Kidney capillary endothelial cell (primary cell): ENCODE results near the gene KRTAP5-8.
"Not testable (repeated sequence)": the region's sequence is repeated elsewhere in the genome, so short reads cannot be mapped to it uniquely, and the experiment has no call there.

ENCODE experiments used
- DNase-seq: peaks from one replicate; pipeline ENCODE4 v3.0.0-alpha.2; 2018; ENCODE audit warnings: low spot score

KRTAP5-8 gene

DNA sequence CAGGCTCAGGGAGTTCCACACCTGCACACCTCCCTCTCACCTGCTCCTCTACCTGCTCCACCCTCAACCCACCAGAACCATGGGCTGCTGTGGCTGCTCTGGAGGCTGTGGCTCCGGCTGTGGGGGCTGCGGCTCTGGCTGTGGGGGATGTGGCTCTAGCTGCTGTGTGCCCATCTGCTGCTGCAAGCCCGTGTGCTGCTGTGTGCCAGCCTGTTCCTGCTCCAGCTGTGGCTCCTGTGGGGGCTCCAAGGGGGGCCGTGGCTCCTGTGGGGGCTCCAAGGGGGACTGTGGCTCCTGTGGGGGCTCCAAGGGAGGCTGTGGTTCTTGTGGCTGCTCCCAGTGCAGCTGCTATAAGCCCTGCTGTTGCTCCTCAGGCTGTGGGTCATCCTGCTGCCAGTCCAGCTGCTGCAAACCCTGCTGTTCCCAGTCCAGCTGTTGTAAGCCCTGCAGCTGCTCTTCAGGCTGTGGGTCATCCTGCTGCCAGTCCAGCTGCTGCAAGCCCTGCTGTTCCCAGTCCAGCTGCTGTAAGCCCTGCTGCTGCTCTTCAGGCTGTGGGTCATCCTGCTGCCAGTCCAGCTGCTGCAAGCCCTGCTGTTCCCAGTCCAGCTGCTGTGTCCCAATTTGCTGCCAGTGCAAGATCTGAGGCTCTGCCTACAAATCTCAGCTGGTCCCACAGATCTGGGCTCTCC is at the start of gene KRTAP5-8:
Gene KRTAP5-8 (plus strand): TSS at position 49 of the 689 bp plus-strand sequence. CDS start 31 bp downstream, at position 80.
- DNase-seq = not testable (repeated sequence)

GRCh38 chr11:71488681-71489270 is 49.0 kb upstream of the KRTAP5-8 start:
- DNase-seq = no peak

DNA sequence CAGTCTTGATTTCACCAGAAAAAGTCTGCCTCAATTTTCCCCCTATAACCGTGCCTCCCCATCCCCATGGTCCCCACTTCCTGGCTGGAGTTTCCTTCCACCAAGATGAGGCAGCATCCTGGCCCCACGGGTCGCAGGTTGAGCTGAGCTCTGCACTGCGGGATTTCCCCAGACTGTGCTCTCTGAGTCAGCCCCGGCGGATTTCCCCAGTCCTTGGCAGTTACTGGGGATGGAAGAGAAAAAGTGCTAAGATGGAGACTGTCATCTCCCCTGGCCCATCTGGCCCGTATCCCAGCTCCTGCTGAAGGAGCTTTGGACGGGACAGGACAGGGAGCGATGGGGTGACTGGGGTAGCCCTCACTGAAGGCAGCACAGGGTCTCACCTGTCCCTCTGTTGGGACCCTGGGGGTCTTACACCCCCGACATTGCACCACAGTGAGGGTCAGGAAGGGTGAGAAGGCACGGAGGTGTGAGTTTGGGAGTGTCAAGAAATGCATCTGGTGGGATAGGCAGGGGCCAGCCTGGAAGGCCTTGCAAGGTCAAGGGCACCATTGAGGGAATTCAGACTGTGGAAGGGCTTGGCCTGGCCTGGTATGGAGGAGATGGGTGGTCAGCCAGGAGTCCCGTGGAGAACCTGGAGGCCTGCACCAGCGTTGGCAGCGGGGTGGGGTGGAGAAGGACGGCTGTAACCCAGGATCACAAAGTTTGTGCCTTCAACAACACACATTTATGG is 48.3 kb upstream of the KRTAP5-8 start:
- peak; percentile 66 for DNase-seq

GRCh38 chr11:71490044-71490730 is 47.6 kb upstream of the KRTAP5-8 start:
- no peak for DNase-seq

GRCh38 chr11:71490731-71491390 is 47.0 kb upstream of the KRTAP5-8 start:
- DNase-seq = no peak

DNA sequence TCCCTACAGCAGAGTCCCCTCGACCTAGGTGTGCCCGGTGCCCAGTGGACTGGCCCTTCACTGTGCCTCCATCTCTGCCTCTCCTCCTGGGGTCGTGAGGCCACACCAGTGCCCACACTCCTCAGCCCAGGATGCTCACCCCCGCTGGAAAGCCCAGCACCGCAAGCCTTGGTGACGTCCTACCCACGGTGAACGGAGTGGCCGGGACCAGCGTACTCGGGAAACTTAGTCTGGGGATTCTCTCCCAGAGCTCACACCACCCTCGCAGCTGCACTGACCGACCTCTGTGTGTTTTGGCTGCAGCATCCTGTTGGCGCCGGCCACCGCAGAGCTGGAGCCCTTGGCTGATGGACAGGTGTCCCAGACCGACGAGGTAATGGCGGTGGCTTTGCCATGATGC is 46.3 kb upstream of the KRTAP5-8 start:
- no peak for DNase-seq

GRCh38 chr11:71491940-71492339 is 45.9 kb upstream of the KRTAP5-8 start:
- no peak for DNase-seq

DNA sequence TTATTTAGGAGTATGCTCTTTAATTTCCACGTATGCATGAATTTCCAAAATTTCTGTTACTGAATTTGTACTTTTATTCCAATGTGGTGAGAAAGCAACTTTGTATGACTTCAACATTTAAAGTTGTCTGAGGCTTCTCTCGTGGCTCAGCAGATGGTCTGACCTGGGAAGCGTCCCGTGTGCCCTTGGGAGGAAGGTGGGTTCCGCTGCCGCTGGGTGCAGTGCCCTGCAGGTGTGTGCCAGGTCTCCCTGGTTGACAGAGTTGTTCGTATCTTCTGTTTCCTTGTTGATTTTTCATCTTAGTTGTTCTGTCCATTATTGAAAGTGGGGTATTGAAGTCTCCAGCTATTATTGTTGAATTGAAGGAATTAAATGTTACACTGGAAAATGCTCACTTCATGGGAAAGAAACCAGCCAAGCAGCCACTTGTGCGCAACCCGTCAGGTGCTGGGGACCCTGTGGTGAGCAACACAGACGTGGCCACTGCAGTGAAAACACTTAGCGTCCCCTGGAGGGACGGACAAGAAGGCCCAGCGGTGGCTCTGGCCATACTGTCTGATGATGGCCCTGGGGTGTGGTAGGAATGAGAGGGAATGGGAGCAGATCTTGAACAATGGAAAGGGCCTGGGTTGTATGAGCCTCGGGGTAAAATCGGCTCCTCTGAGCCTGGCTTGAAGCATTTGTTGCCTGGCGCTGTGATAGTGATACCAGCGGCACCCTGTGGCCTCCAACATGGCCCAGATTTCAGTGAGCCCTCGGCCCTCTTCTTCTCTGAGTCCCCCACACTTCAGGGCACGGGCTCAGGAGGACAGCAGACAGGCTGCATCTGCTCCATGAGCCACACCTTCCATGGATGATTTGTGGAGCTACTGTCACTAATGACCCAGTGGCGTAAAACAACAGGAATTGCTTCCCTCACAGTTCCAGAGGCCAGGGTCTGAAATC is 42.3 kb upstream of the KRTAP5-8 start:
- DNase-seq = no peak

GRCh38 chr11:71496421-71496820 is 41.4 kb upstream of the KRTAP5-8 start:
- DNase-seq = no peak

- no peak for DNase-seq
Measured at GRCh38 chr11:71498091-71498490, 39.7 kb upstream of the KRTAP5-8 start.

- DNase-seq = peak; percentile 85
Measured at GRCh38 chr11:71499125-71499524, 38.7 kb upstream of the KRTAP5-8 start.

DNA sequence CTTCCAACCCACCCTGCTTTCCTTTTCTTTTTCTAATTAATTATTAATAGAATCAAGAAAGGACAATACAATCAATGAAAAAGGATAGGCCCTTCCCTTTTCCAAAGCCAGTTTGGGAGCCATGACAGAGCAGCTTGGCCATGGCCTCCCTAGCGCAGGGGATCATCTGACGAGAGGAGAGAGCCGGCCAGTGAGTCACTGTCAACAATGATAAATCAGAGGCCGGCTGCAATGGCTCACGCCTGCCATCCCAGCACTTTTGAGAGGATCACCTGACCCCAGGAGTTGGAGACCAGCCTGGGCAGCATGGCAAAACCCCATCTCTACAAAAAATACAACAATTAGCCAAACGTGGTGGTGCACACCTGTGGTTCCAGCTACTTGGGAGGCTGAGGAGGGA is 38.3 kb upstream of the KRTAP5-8 start:
- DNase-seq = peak; percentile 58

GRCh38 chr11:71500601-71501021 is 37.2 kb upstream of the KRTAP5-8 start:
- no peak for DNase-seq

- DNase-seq = no peak
Measured at GRCh38 chr11:71501071-71501985, 36.5 kb upstream of the KRTAP5-8 start.

DNA sequence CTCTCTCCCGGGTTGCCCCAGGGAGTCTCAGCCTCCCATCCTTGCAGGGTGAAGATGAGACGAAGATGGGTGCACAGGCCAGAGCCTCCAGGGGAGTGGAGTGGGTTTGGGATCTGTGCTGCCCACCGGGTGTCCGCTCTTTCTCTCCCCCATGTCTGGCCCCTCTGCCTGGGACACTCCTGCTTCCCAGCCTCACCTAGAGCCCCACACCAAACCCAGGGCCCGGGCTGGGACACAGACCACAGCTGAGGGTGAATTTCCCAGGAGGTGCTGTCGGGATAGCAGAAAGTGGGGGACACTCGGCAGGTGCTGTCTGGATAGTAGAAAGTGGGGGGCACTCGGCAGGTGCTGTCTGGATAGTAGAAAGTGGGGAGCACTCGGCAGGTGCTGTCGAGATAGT is 35.8 kb upstream of the KRTAP5-8 start:
- no peak for DNase-seq

DNA sequence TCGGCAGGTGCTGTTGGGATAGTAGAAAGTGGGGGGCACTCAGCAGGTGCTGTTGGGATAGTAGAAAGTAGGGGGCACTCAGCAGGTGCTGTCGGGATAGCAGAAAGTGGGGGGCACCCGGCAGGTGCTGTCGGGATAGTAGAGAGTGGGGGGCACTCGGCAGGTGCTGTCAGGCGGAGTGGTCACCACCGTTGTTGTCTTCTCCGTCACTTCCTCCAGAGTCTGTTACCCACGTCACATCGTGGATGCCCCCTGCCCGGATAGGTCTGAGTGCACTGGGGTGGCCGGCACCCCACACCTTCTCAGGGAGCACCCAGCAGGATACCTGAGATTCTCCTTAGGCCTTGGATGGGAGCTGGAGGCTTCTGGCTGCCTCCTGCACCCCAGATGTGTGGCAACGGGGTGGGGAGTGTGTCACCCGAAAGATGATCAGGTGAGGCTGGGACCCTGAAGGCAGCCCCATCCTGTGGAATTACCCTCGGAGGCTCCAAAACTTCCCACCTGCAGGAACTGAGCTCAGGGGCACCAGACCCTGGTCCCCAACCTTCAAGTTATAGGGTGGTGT is 34.9 kb upstream of the KRTAP5-8 start:
- no peak for DNase-seq

GRCh38 chr11:71504531-71504930 is 33.3 kb upstream of the KRTAP5-8 start:
- peak; percentile 80 for DNase-seq

GRCh38 chr11:71505001-71505400 is 32.8 kb upstream of the KRTAP5-8 start:
- peak; percentile 32 for DNase-seq

DNA sequence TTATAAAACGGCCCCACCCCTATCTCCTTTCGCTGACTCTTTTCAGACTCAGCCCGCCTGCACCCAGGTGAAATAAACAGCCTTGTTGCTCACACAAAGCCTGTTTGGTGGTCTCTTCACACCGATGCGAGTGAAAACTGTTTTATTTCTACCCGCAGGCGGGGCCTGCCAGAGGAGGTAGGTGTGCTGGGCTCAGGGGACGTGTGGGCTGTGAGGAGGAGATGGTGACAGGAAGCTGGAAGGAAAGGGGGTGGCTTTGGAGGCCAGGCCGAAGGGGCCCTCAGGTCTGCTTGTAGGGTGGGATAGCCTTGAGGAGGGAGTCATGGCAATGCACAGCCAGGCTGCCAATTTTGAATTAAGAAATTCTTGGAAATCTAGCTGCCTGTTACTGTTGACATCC is 32.0 kb upstream of the KRTAP5-8 start:
- no peak for DNase-seq
